HCT116 (cell line): ENCODE measurements around the gene MBTPS1.

Experiments
- POLR2A ChIP-seq: IDR thresholded peaks from 2 replicates; pipeline ENCODE4 v1.7.0; 2011; ENCODE audit warnings: borderline replicate concordance; ENCODE audit not compliant: insufficient read depth, insufficient read length; ENCODE audit errors: extremely low read depth
- TF ChIP-seq, protein P1 (sequence below), 3 experiments: fragments of 200-600 bp in 1 of 3; sonication (generic) in 1 of 3; IDR thresholded peaks in 2 of 3; conservative IDR thresholded peaks in 1 of 3; 2 replicates each; pipeline ENCODE4 v1.5.1; 2012 to 2017; ENCODE audit warnings: low read depth in 2 of 3, low read length in 2 of 3, antibody characterized with exemption in 1 of 3, borderline replicate concordance in 1 of 3, control low read depth in 1 of 3, mild to moderate bottlenecking in 1 of 3, mixed read lengths in 1 of 3, mixed run types in 1 of 3, moderate library complexity in 1 of 3; ENCODE audit not compliant: insufficient read depth in 1 of 3

DNA sequence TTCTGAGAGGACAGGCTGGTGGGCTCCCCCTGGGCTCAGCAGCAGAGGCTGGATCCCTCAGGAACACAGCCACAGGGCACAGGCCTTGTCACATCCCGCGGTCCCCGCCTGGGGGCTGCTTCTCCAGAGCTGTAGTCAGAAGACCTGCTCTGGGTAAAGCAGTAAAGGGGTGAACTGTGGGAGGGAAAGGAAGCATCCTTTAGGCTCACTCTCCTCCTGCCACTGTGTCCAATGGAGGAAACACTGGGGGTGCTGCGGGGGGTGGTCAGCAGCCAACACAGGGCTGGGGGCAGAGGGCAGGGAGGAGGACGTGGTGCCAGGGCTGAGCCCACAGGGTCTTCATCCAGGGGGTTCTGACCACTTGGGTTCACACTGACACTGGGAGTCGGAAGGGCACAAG lies 69.1 kb downstream of the MBTPS1 start:
- TF ChIP-seq POLR2A: no peak
- TF ChIP-seq, protein P1, sequence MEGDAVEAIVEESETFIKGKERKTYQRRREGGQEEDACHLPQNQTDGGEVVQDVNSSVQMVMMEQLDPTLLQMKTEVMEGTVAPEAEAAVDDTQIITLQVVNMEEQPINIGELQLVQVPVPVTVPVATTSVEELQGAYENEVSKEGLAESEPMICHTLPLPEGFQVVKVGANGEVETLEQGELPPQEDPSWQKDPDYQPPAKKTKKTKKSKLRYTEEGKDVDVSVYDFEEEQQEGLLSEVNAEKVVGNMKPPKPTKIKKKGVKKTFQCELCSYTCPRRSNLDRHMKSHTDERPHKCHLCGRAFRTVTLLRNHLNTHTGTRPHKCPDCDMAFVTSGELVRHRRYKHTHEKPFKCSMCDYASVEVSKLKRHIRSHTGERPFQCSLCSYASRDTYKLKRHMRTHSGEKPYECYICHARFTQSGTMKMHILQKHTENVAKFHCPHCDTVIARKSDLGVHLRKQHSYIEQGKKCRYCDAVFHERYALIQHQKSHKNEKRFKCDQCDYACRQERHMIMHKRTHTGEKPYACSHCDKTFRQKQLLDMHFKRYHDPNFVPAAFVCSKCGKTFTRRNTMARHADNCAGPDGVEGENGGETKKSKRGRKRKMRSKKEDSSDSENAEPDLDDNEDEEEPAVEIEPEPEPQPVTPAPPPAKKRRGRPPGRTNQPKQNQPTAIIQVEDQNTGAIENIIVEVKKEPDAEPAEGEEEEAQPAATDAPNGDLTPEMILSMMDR (IDR thresholded peaks at IDR 0.05 in 2 of 3, conservative IDR thresholded peaks at IDR 0.05 in 1 of 3; ENCODE audit: borderline replicate concordance in 1 of 3, insufficient read depth in 1 of 3, low read depth in 2 of 3, low read length in 2 of 3): no peak
